K562 (cell line): ENCODE data around the gene CCDC47. TPM values are rescaled to one million over a fixed set of nuclear protein-coding genes. Genes with fewer than 3 reads are reported as not detected.
A peak's percentile ranks its signal among the peaks of the same experiment; 100 is the strongest.

Experiments used
- CLOCK ChIP-seq: fragments of 250-450 bp; sonication (Bioruptor Pico); IDR thresholded peaks from 2 replicates; pipeline ENCODE4 v1.4.0; 2020; ENCODE audit warnings: mild to moderate bottlenecking, moderate library complexity, borderline replicate concordance
- CREB3 ChIP-seq: fragments of 450-650 bp; conservative IDR thresholded peaks from 2 replicates; pipeline ENCODE4 v1.6.1; 2016; ENCODE audit warnings: missing genetic modification characterization, low read depth, mild to moderate bottlenecking, missing compliant biosample characterization, moderate library complexity
- CREBBP ChIP-seq: IDR thresholded peaks from one replicate; pipeline ENCODE4 v1.6.1; 2012; ENCODE audit warnings: low read depth, mild to moderate bottlenecking, control low read depth, inconsistent platforms, low read length
- HINFP ChIP-seq: fragments of 450-650 bp; conservative IDR thresholded peaks from 2 replicates; pipeline ENCODE4 v1.6.1; 2016; ENCODE audit warnings: missing genetic modification characterization, low read depth, mild to moderate bottlenecking, control low read depth, missing compliant biosample characterization
- KAT2B ChIP-seq: IDR thresholded peaks from one replicate; pipeline ENCODE4 v1.6.1; 2012; ENCODE audit warnings: low read depth, mild to moderate bottlenecking, control low read depth, inconsistent platforms, low read length, moderate library complexity
- KLF10 ChIP-seq: fragments of 250-450 bp; sonication (Bioruptor Pico); IDR thresholded peaks from 2 replicates; pipeline ENCODE4 v1.6.1; 2021; ENCODE audit warnings: matching md5 sums
- MBD1 ChIP-seq: fragments of 250-450 bp; sonication (Bioruptor Pico); IDR thresholded peaks from 2 replicates; pipeline ENCODE4 v1.8.0; 2022; ENCODE audit warnings: inconsistent platforms
- MTA2 ChIP-seq: fragments of 450-650 bp; IDR thresholded peaks from 2 replicates; pipeline ENCODE4 v1.6.1; 2016; ENCODE audit warnings: low read depth
- MYNN ChIP-seq, 2 experiments: sonication (generic); formaldehyde crosslinking in 1 of 2; IDR thresholded peaks; 2 replicates each; pipeline versions ENCODE4 v1.5.0 to v1.6.1; 2016 to 2020; ENCODE audit warnings: antibody characterized with exemption in 1 of 2, missing genetic modification reagents in 1 of 2
- NKRF ChIP-seq: fragments of 450-650 bp; IDR thresholded peaks from 2 replicates; pipeline ENCODE4 v1.6.1; 2016; ENCODE audit warnings: borderline replicate concordance
- RBFOX2 ChIP-seq: fragments of 200-400 bp; formaldehyde crosslinking; IDR thresholded peaks from 2 replicates; pipeline ENCODE4 v1.6.1; 2017; ENCODE audit warnings: low read depth, mild to moderate bottlenecking, low read length, moderate library complexity
- SMAD1 ChIP-seq: fragments of 150-350 bp; IDR thresholded peaks from 2 replicates; pipeline ENCODE4 v1.6.1; 2014; ENCODE audit warnings: low read length, low read depth; ENCODE audit not compliant: partially characterized antibody
- ZBTB8A ChIP-seq: fragments of 450-650 bp; IDR thresholded peaks from 2 replicates; pipeline ENCODE4 v1.6.1; 2018; ENCODE audit warnings: mild to moderate bottlenecking, moderate library complexity; ENCODE audit not compliant: partially characterized antibody
- ZNF224 ChIP-seq: sonication (generic); formaldehyde crosslinking; IDR thresholded peaks from 2 replicates; pipeline ENCODE4 v1.8.0; 2022; ENCODE audit warnings: mild to moderate bottlenecking, missing genetic modification reagents
- ZNF282 ChIP-seq: sonication (generic); formaldehyde crosslinking; IDR thresholded peaks from 2 replicates; pipeline ENCODE4 v1.8.1; 2023; ENCODE audit warnings: missing genetic modification reagents
- ZNF316 ChIP-seq: fragments of 450-650 bp; IDR thresholded peaks from 2 replicates; pipeline ENCODE4 v1.6.1; 2016
- ZNF785 ChIP-seq: fragments of 250-450 bp; sonication (Bioruptor Pico); IDR thresholded peaks from 2 replicates; pipeline ENCODE4 v1.4.0; 2020; ENCODE audit warnings: mild to moderate bottlenecking
- polyA plus RNA-seq, 8 experiments: library from polyadenylated mRNA; depleted of rRNA in 4 of 8; stranded (reverse) in 5 of 8; unstranded in 3 of 8; fragments of >200 nt; fragmentation: Nextera tagmentation in 2 of 8; fragmentation: Illumina TruSeq in 1 of 8; extraction: Ambion mirVana in 2 of 8; extraction: Trizol in 1 of 8; gene quantifications; 2 replicates each; pipeline versions ENCODE4 v1.2.1 to v1.2.3, GENCODE V29; 2011 to 2014; ENCODE audit warnings: inconsistent platforms in 1 of 8, missing spikeins in 1 of 8
- total RNA-seq, 7 experiments: library from RNA; depleted of rRNA in 6 of 7; stranded (reverse); fragments of >200 nt in 6 of 7; fragmentation: Illumina TruSeq in 2 of 7; extraction: Trizol in 2 of 7; gene quantifications; 2 replicates each; pipeline versions ENCODE4 v1.2.1 to v1.2.3, GENCODE V29; 2011 to 2021; ENCODE audit warnings: low replicate concordance in 1 of 7

The CCDC47 gene
- total and polyA plus RNA-seq, 9 of the 15 experiments (the other 6 are each of a cell fraction or from before 2014, with no cell fraction given), result 15.5 to 162 (median 122) TPM

GRCh38 chr17:63741408-63742173 lies 31.8 kb downstream of the CCDC47 start, which contains the start of gene STRADA (continued):
- no peak for TF ChIP-seq CLOCK
- TF ChIP-seq SMAD1, result no peak
- TF ChIP-seq RBFOX2, result peak; percentile 92
- no peak for TF ChIP-seq MBD1 (CRISPR knock-in tag)
- TF ChIP-seq ZNF785 (CRISPR knock-in tag), result no peak
- no peak for TF ChIP-seq HINFP (tag)
- no peak for TF ChIP-seq KAT2B
- no peak for TF ChIP-seq MTA2
- TF ChIP-seq ZNF282, result no peak
- TF ChIP-seq CREB3 (tag), result no peak
- no peak for TF ChIP-seq CREBBP
- TF ChIP-seq MYNN (IDR thresholded peaks at IDR 0.05), result no peak
- no peak for TF ChIP-seq MYNN (CRISPR knock-in tag; IDR thresholded peaks at IDR 0.05)
- no peak for TF ChIP-seq ZBTB8A
- TF ChIP-seq ZNF316, result no peak
- TF ChIP-seq KLF10 (CRISPR knock-in tag), result no peak
- no peak for TF ChIP-seq ZNF224 (CRISPR knock-in tag)
- TF ChIP-seq NKRF, result peak; percentile 75; the same call in 1 of the 2 replicates
